GM21390 (cell line): ENCODE measurements around the gene TTF1.
A peak's percentile ranks its signal among the peaks of the same experiment; 100 is the strongest.

Experiments used
- ATAC-seq: cut with Tn5 transposase; IDR thresholded peaks from one replicate; pipeline ENCODE4 v1.9.1; 2021; ENCODE audit not compliant: unreplicated experiment

The TTF1 gene

DNA sequence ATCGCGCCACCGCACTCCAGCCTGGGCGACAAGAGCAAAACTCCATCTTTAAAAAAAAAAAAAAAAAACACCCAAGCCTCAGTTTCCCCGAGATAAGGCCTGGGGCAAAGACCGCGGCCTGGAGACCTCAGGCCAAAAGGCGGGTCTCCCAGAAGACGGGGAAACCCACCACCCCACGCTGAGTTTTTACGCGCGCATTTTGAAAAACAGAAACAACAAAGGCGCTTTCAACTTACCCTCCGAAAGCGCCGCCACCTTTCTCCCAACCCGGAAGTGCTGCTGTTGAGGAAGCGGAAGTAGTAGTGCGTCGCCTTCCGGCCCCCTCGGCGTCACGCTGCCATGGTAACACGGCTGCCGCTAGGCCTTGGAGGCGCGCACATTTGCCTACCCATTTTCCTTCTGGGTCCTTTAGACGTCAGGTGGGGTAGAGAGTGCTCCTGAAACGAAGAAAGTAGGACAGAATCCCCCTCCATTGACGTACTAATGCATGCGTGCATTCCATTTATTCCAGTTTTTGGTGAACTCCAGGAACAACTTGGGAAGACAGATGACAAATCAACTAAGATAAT lies at the start of gene TTF1:
Gene TTF1 (minus strand): TSS at position 287 of the 569 bp plus-strand sequence. CDS start 4,019 bp downstream, outside the sequence.
- ATAC-seq = peak; percentile 75

GRCh38 chr9:132456241-132456640 lies 49.6 kb upstream of the TTF1 start:
- no peak for ATAC-seq

GRCh38 chr9:132451276-132451675 lies 44.6 kb upstream of the TTF1 start:
- ATAC-seq = no peak

- no peak for ATAC-seq
These were observed 41.3 kb upstream of the TTF1 start for GRCh38 chr9:132447902-132448301.

- ATAC-seq = no peak
These were observed 40.7 kb upstream of the TTF1 start for GRCh38 chr9:132447346-132447745.

DNA sequence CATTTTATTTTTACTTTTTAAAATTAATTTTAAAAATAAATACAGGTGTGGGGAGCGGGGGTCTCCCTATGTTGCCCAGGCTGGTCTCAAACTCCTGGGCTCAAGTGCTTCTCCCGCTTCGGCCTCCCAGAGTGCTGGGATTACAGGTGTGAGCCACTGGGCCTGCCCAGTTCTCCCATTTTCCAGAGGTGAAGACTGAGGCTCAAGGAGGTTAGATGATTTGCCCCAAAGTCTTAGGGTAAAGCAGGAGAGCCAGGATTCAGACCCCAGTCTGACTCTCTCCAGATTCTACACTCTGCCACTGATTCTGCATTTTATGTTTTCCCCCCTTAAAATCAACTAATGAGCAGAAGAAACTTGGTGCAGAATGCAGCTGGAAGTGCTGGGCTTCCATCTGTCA lies 40.2 kb upstream of the TTF1 start:
- no peak for ATAC-seq

- no peak for ATAC-seq
These were observed 37.4 kb upstream of the TTF1 start for GRCh38 chr9:132443951-132444607.

GRCh38 chr9:132441404-132441803 lies 34.8 kb upstream of the TTF1 start:
- no peak for ATAC-seq

- no peak for ATAC-seq
These were observed 34.1 kb upstream of the TTF1 start for GRCh38 chr9:132440735-132441134.

GRCh38 chr9:132439153-132439552 lies 32.5 kb upstream of the TTF1 start:
- no peak for ATAC-seq

- no peak for ATAC-seq
These were observed 28.2 kb upstream of the TTF1 start for GRCh38 chr9:132434881-132435280.

DNA sequence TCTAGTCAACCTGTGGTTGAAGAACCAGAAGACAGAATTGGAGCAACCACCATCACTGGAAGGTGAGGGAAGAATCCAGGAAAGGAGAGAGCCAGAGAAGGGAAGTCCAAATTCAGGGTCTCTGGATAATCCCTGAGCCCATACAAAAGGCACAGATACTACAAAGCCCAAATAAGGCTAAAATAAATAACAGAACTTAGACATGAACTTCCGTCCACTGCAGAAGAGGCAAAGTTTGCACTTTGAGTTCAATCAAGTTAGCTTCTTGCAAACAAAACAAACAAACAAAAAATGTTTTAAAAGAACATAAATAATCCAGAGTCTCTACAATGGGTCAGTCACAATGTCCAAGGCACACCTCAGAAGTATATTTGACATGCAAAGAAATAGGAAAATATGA lies 24.4 kb upstream of the TTF1 start:
- ATAC-seq = no peak

DNA sequence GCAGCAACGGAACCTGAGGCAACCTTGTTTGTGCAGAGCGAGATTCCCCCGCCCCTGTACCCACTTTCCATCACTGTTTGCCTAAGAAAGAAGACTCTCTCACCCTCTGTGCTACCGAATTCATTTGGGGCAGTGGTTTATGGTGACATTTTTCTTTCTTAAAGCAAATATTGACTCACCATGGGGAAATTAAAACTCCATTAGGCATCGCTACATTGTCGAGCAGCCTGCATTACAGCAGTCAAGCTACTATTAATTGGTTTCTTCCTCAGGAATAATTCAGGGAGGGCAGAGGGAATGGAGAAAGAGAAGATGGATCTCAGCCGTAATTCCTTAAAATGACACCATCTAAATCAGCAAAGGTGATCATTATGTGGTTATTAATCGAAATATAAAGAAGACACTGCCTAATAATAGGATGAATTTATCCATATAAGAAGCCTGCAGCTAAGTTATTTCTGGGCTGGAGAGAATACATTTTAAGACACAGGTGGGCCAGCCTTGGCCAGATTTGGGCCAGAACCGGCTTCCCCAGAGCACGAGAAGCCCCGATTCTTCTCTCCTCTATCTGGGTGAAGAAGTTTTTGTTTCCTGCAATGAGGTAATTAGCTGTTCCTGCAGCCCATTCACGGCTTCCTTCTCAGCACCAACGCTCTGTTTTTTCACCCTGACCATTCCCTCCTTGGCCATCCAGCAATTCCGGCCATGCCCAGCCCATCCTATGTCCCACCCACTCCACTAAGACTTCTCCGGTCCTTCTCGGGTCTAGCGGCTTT lies 20.2 kb upstream of the TTF1 start:
- no peak for ATAC-seq

DNA sequence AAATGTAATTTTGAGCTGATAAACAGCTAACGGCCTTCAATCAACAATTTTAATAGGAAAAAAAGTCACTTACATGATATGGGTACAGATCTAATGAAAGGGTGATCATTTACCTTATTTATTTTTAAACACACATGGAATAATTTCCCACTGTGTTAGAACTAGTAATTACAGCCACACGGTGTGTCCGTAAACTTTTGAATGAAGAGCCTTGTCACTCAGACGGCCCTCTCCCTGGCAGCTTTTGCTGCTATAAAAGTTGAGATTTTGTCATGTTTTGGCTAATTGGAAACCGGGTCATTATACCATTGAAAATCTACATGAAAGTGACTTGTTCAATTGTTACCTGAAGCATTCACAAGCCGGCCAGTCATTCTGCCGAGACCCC lies 19.0 kb upstream of the TTF1 start:
- ATAC-seq = no peak

DNA sequence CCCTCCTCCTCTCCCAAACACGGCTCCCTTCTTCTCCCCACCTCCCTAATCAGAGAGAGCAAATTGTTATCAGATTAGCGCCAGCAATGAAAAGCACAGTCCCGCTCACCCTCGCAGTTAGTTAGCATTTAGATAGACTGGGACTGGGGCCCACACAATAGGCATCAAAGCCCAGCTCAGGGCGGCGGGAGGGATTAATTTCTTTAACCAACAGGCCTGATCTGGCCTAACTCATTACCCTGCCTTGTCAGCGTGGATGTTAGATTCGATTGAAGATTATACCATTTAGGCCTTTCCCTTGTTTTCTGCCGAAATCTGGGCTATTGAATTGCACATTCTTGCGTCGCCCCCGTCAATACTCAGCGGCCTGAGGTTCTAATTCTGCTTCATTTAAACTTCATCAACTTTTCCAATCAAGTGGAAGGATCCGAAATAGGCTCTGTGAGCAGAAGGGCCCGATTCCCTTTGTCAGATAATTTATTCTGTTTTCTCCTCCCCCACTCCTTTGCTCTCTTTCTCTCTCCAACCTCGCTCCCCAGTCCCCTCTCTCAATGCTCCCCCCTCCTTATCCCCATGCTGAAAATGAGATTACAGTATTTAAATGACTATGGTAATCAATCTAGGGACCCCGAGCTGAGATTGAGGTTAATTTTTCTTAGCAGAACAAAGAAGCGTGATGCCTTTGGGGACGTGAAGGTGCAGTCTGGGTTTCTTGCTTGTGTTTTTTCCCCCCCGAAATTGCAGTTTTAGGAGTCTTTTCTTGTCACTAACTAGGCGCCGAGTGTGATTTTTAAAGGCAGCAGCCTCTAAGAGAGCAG lies 18.4 kb upstream of the TTF1 start:
- no peak for ATAC-seq

- ATAC-seq = no peak
These were observed 16.9 kb upstream of the TTF1 start for GRCh38 chr9:132423503-132423902.

DNA sequence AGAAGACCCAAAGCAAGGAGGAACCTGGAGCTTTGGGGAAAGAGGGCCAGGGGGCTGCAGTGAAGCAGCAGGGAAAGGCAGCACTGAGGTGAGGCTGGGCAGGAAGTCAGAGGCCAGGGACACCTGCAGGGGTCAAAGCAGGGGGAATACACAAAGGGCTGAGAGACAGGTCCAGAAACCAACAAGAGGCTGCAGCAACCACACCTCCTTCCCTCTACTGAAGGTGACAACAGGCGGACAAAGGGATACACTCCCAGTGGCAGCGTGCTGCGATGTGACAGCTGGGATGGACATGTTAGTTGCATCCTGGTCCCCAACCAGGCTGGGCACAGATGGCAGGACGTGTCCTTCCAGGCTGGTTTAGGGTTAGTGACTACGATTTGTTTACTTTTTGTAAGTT lies 15.9 kb upstream of the TTF1 start:
- no peak for ATAC-seq

GRCh38 chr9:132418726-132419363 lies 12.2 kb upstream of the TTF1 start:
- ATAC-seq = no peak

GRCh38 chr9:132415181-132415580 lies 8.5 kb upstream of the TTF1 start:
- no peak for ATAC-seq

GRCh38 chr9:132414731-132415130 lies 8.1 kb upstream of the TTF1 start:
- ATAC-seq = no peak

DNA sequence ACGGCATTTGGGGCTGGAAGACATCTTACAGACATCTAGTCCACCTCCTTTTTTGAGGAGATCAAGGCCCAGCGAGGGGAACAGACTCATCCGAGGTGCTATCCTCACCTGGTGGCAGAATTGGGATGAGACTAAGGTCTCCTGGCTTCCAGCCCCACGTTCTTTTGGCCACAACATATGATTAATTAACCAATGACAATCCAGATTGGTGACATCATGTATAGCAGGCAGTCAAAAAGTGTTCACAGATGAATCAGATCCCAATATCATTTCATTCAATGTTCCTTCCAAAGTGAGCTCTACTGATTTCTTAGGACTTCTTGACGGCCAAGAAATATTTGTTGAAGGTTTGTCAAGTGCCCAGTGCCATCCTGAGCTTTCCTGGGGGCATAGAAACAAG lies 7.3 kb upstream of the TTF1 start:
- no peak for ATAC-seq
